ENCODE measurements around the gene BMPR1B.

DNA sequence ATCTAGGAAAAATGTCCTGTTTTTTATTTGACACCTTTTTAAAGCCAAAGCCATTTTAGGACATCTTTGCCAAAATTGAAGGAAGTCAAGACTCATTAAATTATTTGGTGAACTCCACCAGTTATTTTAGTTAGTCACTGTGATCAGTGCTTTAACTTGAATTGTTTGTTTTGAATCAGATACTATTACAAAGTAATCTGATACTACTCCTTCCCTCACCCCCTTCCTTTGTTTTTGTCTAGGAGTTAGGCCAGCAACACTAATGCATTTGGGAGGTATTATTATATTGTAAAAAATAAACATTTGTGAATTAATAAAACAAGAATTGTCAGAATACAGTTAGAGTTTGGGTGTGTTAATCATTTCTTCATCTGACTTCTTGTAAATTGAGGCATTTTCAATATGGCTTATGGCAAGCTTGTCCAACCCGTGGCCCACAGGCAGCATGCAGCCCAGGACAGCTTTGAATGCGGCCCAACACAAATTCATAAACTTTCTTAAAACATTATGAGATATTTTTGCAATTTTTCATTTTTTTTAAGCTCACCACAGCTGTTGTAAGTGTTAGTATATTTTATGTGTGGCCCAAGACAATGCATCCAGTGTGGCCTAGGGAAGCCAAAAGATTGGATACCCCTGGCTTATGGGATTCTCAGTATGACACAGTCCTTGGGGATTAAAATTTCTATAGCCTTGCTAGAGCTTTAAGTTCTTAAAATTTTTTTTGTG, 182.2 kb downstream of the BMPR1B start:
- TF ChIP-seq POLR2A (IDR thresholded peaks at IDR 0.05; ENCODE audit: low read depth, low read length), result no peak
- TF ChIP-seq POLR2AphosphoS5 (IDR thresholded peaks at IDR 0.05; ENCODE audit: low read depth, low read length), result no peak
- no peak for TF ChIP-seq TAF1 (IDR thresholded peaks at IDR 0.05; ENCODE audit: borderline replicate concordance, low read depth, low read length)

Measured in GM12892 (cell line).